Epithelial cell of proximal tubule (primary cell): ENCODE results near the gene NDUFS7. TPM values are rescaled to one million over a fixed set of nuclear protein-coding genes. Genes with fewer than 3 reads are reported as not detected.
"Not testable (repeated sequence)": the region's sequence is repeated elsewhere in the genome, so short reads cannot be mapped to it uniquely, and the experiment has no call there.

Experiments
- DNase-seq: peaks from one replicate; pipeline ENCODE4 v3.0.0-alpha.2; 2011; ENCODE audit warnings: low read depth
- H3K4me3 ChIP-seq: 2 replicates; pipeline ENCODE4 v1.5.1; 2011; ENCODE audit warnings: low read depth, mild to moderate bottlenecking, low read length
- total RNA-seq: library from RNA; depleted of rRNA; stranded (reverse); fragments of >200 nt; gene quantifications from 2 replicates; pipeline ENCODE4 v1.2.3, GENCODE V29; 2015
- TF ChIP-seq, protein P1 (sequence below): conservative IDR thresholded peaks from 2 replicates; pipeline ENCODE4 v1.5.1; 2012; ENCODE audit warnings: low read depth, mild to moderate bottlenecking, low read length

Gene NDUFS7
- total RNA-seq, 1 donor from 2014 or later = 174 TPM

DNA sequence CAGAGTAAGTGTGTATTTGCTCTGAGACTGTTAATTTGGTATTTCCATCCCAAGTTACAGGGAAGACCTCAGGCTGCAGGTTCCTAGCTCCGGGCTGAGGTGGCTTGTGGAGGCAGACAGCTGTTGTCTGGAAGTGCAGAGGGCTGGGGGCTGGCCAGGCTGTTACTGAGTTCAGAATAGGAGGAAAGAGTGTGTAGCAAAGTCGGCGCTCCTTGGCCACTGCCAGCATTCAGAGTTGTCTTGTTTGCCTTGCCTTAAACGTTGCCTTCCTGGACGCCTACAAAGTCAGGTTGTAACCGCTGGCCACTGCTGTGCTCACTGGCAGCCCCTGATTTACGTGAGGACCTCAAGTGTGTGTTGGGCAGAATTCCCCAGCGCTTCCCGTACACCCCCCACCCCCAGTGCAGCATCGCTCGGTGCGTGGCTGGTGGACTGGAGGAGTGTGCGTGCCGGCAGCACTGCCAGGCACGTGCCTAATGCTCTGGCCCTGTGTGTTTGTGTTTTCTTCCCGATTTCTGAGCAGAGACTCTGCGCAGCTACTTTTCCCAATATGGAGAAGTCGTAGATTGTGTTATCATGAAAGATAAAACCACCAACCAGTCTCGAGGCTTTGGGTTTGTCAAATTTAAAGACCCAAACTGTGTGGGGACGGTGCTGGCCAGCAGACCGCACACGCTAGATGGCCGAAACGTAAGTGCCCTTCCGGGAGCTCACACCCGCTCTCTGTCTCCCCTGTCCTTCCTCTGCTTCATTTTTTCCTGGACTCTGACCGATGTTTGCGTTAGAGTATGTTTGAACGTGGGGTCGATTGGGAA is 34.2 kb downstream of the NDUFS7 start:
- TF ChIP-seq, protein P1, sequence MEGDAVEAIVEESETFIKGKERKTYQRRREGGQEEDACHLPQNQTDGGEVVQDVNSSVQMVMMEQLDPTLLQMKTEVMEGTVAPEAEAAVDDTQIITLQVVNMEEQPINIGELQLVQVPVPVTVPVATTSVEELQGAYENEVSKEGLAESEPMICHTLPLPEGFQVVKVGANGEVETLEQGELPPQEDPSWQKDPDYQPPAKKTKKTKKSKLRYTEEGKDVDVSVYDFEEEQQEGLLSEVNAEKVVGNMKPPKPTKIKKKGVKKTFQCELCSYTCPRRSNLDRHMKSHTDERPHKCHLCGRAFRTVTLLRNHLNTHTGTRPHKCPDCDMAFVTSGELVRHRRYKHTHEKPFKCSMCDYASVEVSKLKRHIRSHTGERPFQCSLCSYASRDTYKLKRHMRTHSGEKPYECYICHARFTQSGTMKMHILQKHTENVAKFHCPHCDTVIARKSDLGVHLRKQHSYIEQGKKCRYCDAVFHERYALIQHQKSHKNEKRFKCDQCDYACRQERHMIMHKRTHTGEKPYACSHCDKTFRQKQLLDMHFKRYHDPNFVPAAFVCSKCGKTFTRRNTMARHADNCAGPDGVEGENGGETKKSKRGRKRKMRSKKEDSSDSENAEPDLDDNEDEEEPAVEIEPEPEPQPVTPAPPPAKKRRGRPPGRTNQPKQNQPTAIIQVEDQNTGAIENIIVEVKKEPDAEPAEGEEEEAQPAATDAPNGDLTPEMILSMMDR = no peak
- no peak for DNase-seq
- H3K4me3 ChIP-seq = no peak overlapping the region

DNA sequence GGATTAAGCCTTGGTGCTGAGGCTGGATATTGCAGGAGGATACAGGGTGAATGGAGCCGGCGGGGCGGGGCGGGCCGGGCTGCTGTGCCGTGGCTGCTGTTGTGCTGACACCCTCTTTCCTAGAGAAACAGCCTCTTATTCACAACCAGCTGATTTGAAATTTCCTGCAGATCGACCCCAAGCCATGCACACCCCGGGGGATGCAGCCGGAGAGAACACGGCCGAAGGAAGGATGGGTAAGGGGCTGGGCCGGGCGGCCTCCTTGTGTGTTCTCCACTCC is 34.7 kb downstream of the NDUFS7 start:
- TF ChIP-seq, protein P1 = no peak
- DNase-seq = no peak
- H3K4me3 ChIP-seq = no peak overlapping the region

DNA sequence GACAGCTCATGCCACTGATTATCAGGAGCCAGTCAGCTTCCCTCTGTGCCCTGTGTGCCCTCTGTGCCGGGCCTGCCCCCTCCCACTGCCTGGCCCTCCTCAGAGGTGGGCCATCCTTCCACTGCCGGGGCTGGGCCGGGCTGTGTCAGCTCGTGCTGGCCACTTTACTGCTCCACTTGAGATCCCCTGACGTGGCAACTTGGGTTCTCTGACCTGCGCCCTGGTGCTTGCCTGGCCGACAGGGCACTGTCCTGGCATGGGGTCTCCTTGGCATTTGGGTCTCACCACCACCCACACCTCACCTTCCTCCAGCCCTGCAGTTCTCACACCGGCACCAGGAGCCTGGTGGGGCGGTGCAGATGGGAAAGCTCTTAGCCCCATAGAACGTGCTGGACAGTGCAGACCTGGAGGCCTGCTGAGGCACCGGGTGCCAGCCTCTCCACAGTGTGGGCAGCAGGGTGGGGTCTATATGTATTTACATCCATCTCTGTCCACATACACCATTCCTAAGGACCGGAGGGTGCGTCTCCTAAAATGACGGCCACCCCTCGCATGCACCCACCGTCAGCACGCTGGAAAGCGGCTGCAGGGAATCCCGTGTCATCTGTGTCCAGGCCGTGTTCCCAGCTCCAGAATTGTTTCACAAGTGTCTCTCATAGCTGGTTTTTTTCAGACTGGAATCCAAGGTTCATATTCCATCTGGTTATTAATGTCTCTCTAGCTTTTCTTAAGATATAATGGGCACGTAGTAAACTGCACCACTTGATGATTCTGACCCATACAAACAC is 35.4 kb downstream of the NDUFS7 start:
- DNase-seq = no peak
- TF ChIP-seq, protein P1 = no peak
- H3K4me3 ChIP-seq = no peak overlapping the region

DNA sequence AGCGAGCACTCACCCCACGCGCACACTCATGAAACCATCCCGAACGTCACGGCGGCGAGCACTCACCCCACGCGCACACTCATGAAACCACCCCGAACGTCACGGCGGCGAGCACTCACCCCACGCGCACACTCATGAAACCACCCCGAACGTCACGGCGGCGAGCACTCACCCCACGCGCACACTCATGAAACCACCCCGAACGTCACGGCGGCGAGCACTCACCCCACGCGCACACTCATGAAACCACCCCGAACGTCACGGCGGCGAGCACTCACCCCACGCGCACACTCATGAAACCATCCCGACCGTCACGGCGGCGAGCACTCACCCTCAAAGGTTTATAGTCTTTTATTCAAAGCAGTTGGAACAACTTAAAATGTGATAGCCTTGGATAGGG is 36.4 kb downstream of the NDUFS7 start:
- DNase-seq, H3K4me3 ChIP-seq: not testable (repeated sequence)

DNA sequence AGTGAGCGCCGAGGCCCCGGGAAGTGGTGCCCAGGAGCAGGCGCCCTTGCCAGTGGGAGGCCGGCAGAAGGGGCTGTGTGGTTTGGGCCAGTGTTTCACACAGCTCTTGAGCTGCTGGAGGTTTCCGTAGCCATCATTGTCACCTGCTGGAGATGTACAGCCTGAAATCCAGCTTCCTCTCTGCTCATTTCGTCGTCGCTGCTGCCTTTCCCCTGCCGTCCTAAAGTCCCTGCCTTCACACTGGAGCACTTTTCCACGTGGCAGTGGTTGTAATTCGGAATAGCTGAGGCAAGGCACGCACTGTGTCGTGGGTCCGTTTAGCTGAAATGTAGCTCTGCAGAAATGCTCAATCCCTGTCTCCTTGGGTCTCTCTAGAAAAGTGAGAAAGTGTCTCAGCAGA is 36.9 kb downstream of the NDUFS7 start:
- no peak for DNase-seq

DNA sequence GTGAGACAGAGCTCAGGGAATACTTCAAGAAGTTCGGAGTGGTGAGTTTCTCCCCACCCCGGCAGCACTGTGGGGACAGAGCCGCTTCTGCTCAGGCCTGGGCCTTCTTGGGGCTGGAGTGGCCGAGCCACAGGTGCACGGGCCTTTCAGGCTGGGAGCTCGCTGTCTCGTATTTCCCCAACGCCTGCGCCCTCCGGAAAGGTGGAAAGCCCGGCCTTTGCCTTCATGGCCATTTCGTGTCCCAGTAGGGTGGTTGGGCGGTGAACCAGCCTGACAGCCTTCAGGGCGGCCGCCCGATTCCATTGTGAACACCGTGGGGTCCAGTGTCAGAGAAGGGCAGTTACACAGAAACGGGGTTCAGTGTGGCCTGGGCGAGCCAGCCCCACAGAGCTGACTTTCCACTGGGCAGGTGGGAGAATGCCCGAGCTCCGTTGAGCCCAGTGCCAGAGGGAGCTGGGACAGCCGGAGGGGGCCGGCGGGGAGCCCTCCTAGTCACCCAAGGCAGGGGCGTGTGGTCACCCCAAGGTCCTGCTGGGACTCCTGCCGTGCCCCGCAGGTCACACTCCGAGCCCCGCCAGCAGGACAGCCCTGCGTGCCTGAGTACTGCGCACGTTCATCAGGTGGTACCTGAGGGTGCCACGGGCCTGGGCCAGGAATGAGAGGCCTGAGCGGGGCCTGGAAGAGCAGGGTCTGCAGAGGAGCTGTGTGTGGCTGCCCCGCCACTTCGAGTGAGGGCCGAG is 37.7 kb downstream of the NDUFS7 start:
- H3K4me3 ChIP-seq = no peak overlapping the region
- TF ChIP-seq, protein P1 = no peak
- DNase-seq = no peak

More for the DNA sequence above, 36.9 kb downstream of the NDUFS7 start:
- TF ChIP-seq, protein P1 = no peak
- H3K4me3 ChIP-seq = no peak overlapping the region

DNA sequence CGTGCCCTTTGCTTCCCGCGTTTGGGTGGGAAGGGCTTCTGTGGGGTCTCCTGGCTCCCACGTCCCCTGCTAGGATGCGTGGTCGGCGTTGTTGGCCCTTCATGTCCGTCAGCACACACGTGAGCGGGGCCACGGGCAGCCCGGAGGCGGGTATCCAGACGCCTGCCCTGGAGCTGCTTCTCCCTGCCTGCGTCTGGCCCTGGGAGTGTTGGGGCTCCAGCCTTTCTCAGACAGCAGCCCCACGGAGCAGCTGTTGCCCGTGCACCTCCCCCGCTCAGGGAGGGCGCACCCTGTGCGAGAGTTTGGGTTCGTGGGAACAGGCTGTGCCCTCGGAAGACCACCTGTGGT is 38.2 kb downstream of the NDUFS7 start:
- no peak overlapping the region for H3K4me3 ChIP-seq
- TF ChIP-seq, protein P1 = no peak
- no peak for DNase-seq
